SU-DHL-6 (cell line): ENCODE measurements around the gene MBP.

Source experiments
- H2AFZ ChIP-seq: fragments of 200-600 bp; sonication (generic); 2 replicates; pipeline ENCODE4 v1.6.1; 2014; ENCODE audit warnings: low read depth, mild to moderate bottlenecking, moderate library complexity, mixed read lengths, antibody characterized with exemption, low read length; ENCODE audit not compliant: severe bottlenecking
- H3F3A ChIP-seq: fragments of 200-600 bp; shearing (Covaris generic); 2 replicates; pipeline ENCODE4 v1.6.0; 2016; ENCODE audit warnings: antibody characterized with exemption, mild to moderate bottlenecking; ENCODE audit not compliant: insufficient read depth
- H3K27ac ChIP-seq: fragments of 200-600 bp; sonication (generic); 2 replicates; pipeline ENCODE4 v1.5.1; 2016; ENCODE audit warnings: low read depth, mild to moderate bottlenecking, low read length, moderate library complexity, mixed read lengths
- H3K27me3 ChIP-seq: fragments of 200-600 bp; sonication (generic), shearing (Covaris generic); 2 replicates; pipeline ENCODE4 v1.6.0; 2014; ENCODE audit warnings: mild to moderate bottlenecking, low read length
- H3K36me3 ChIP-seq: fragments of 200-600 bp; sonication (generic); 2 replicates; pipeline ENCODE4 v1.6.1; 2014; ENCODE audit warnings: mild to moderate bottlenecking, low read length, mixed read lengths
- H3K4me2 ChIP-seq: fragments of 300-600, 200-600 bp; shearing (Covaris generic), sonication (generic); 2 replicates; pipeline ENCODE4 v1.6.0; 2014; ENCODE audit warnings: low read length, low read depth, mild to moderate bottlenecking; ENCODE audit not compliant: poor library complexity, severe bottlenecking
- H3K4me3 ChIP-seq: fragments of 200-600 bp; sonication (generic); 2 replicates; pipeline ENCODE4 v1.5.1; 2014; ENCODE audit warnings: antibody characterized with exemption, low read length, mild to moderate bottlenecking, mixed read lengths; ENCODE audit not compliant: insufficient read depth, poor library complexity, severe bottlenecking
- H3K79me2 ChIP-seq: fragments of 200-600 bp; sonication (generic); 2 replicates; pipeline ENCODE4 v1.6.1; 2014; ENCODE audit warnings: mild to moderate bottlenecking, low read length, moderate library complexity; ENCODE audit not compliant: insufficient read depth
- H3K9ac ChIP-seq: fragments of 200-600 bp; sonication (generic); 2 replicates; pipeline ENCODE4 v1.7.0; 2014; ENCODE audit warnings: mild to moderate bottlenecking, low read length
- H3K9me2 ChIP-seq: fragments of 200-600 bp; sonication (generic); replicated peaks from 2 replicates; pipeline ENCODE4 v1.6.1; 2014; ENCODE audit warnings: low read length; ENCODE audit not compliant: insufficient read depth
- H3K9me3 ChIP-seq: fragments of 200-600 bp; sonication (generic); 2 replicates; pipeline ENCODE4 v1.6.1; 2014; ENCODE audit warnings: low read length, mixed read lengths; ENCODE audit not compliant: insufficient read depth
- H4K20me1 ChIP-seq: fragments of 200-600 bp; sonication (generic); 2 replicates; pipeline ENCODE4 v1.6.1; 2014; ENCODE audit warnings: low read depth, mild to moderate bottlenecking, antibody characterized with exemption, low read length, moderate library complexity, mixed read lengths
- EZH2phosphoT487 ChIP-seq: fragments of 200-600 bp; sonication (generic), shearing (Covaris generic); conservative IDR thresholded peaks from 2 replicates; pipeline ENCODE4 v1.6.1; 2018; ENCODE audit warnings: mild to moderate bottlenecking, antibody characterized with exemption, low read length, moderate library complexity, mixed read lengths
- TF ChIP-seq, protein P1 (sequence below): fragments of 200-600 bp; sonication (generic); IDR thresholded peaks from one replicate; pipeline ENCODE4 v1.5.1; 2017; ENCODE audit warnings: antibody characterized with exemption, mild to moderate bottlenecking, low read length, moderate library complexity; ENCODE audit not compliant: insufficient read depth, poor library complexity, severe bottlenecking

Gene MBP

GRCh38 chr18:76938619-76939018 is 194.0 kb downstream of the MBP start:
- Histone ChIP-seq H4K20me1 (no peaks in the 10 kb centered on the region), H2AFZ (no peak overlapping the region), H3K9me2 (no peaks in the 10 kb centered on the region), H3K4me3 (no peak overlapping the region), H3K9me3 (no peaks in the 10 kb centered on the region), H3K79me2 (no peaks in the 10 kb centered on the region), H3K36me3 (peaks cover 10% of the 10 kb centered on the region; the same call in 1 of the 2 replicates), H3F3A (no peaks in the 10 kb centered on the region), H3K4me2 (no peak overlapping the region), H3K27me3 (no peaks in the 10 kb centered on the region), H3K9ac (no peak overlapping the region), H3K27ac (no peak overlapping the region)
- TF ChIP-seq, protein P1, sequence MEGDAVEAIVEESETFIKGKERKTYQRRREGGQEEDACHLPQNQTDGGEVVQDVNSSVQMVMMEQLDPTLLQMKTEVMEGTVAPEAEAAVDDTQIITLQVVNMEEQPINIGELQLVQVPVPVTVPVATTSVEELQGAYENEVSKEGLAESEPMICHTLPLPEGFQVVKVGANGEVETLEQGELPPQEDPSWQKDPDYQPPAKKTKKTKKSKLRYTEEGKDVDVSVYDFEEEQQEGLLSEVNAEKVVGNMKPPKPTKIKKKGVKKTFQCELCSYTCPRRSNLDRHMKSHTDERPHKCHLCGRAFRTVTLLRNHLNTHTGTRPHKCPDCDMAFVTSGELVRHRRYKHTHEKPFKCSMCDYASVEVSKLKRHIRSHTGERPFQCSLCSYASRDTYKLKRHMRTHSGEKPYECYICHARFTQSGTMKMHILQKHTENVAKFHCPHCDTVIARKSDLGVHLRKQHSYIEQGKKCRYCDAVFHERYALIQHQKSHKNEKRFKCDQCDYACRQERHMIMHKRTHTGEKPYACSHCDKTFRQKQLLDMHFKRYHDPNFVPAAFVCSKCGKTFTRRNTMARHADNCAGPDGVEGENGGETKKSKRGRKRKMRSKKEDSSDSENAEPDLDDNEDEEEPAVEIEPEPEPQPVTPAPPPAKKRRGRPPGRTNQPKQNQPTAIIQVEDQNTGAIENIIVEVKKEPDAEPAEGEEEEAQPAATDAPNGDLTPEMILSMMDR: no peak
- no peak for TF ChIP-seq EZH2phosphoT487

- no peak overlapping the region for H3K9ac ChIP-seq
- no peaks in the 10 kb centered on the region for H3K27me3 ChIP-seq
- H3K27ac ChIP-seq: no peak overlapping the region
- H3K79me2 ChIP-seq: no peaks in the 10 kb centered on the region
- no peaks in the 10 kb centered on the region for H3K9me2 ChIP-seq
- H3K4me2 ChIP-seq: no peak overlapping the region
- no peak overlapping the region for H3K4me3 ChIP-seq
- H3F3A ChIP-seq: no peaks in the 10 kb centered on the region
- TF ChIP-seq, protein P1: no peak
- H3K9me3 ChIP-seq: no peaks in the 10 kb centered on the region
- H3K36me3 ChIP-seq: peaks cover 10% of the 10 kb centered on the region; the same call in 1 of the 2 replicates
- H2AFZ ChIP-seq: no peak overlapping the region
- no peaks in the 10 kb centered on the region for H4K20me1 ChIP-seq
Measured at GRCh38 chr18:76937597-76937996, 195.0 kb downstream of the MBP start.

GRCh38 chr18:76936877-76937276 is 195.7 kb downstream of the MBP start:
- Histone ChIP-seq H3K79me2 (no peaks in the 10 kb centered on the region), H2AFZ (no peak overlapping the region), H3K27ac (no peak overlapping the region), H3K4me3 (no peak overlapping the region), H3K27me3 (no peaks in the 10 kb centered on the region), H3F3A (no peaks in the 10 kb centered on the region), H3K9me2 (no peaks in the 10 kb centered on the region), H3K9ac (no peak overlapping the region), H3K4me2 (no peak overlapping the region), H4K20me1 (no peaks in the 10 kb centered on the region), H3K36me3 (peaks cover 10% of the 10 kb centered on the region; the same call in 1 of the 2 replicates), H3K9me3 (no peaks in the 10 kb centered on the region)
- TF ChIP-seq, protein P1: no peak
- TF ChIP-seq EZH2phosphoT487: no peak
